NT2/D1 (cell line): ENCODE measurements around the gene TMCC1.
A peak's percentile ranks its signal among the peaks of the same experiment; 100 is the strongest.

ENCODE experiments used
- DNase-seq: peaks from one replicate; pipeline ENCODE4 v3.0.0-alpha.2; 2011; ENCODE audit warnings: low read depth, low spot score
- H3K27me3 ChIP-seq: 2 replicates; pipeline ENCODE4 v1.6.0; 2011; ENCODE audit warnings: mild to moderate bottlenecking; ENCODE audit not compliant: insufficient read length, insufficient read depth
- H3K36me3 ChIP-seq: 2 replicates; pipeline ENCODE4 v1.6.1; 2011; ENCODE audit warnings: mild to moderate bottlenecking, low read length, mixed read lengths; ENCODE audit not compliant: insufficient read depth, insufficient read length
- H3K4me1 ChIP-seq: 2 replicates; pipeline ENCODE4 v1.5.1; 2011; ENCODE audit not compliant: insufficient read depth, insufficient read length
- H3K4me3 ChIP-seq: 2 replicates; pipeline ENCODE4 v1.5.1; 2011; ENCODE audit warnings: low read depth; ENCODE audit not compliant: insufficient read length
- H3K9ac ChIP-seq: 2 replicates; pipeline ENCODE4 v1.6.0; 2011; ENCODE audit warnings: low read depth; ENCODE audit not compliant: insufficient read length
- H3K9me3 ChIP-seq: 2 replicates; pipeline ENCODE4 v1.5.1; 2011; ENCODE audit warnings: mild to moderate bottlenecking, low read length; ENCODE audit not compliant: insufficient read depth
- SUZ12 ChIP-seq: IDR thresholded peaks from 2 replicates; pipeline ENCODE4 v1.6.1; 2011; ENCODE audit not compliant: insufficient read length, insufficient read depth; ENCODE audit errors: extremely low read depth
- YY1 ChIP-seq: IDR thresholded peaks from 2 replicates; pipeline ENCODE4 v1.6.1; 2011; ENCODE audit not compliant: insufficient read length, insufficient read depth
- ZNF274 ChIP-seq: IDR thresholded peaks from 2 replicates; pipeline ENCODE4 v1.6.1; 2011; ENCODE audit warnings: mild to moderate bottlenecking, low read depth, low read length

Gene TMCC1

GRCh38 chr3:129794311-129795185 is 99.0 kb downstream of the TMCC1 start:
- no peaks in the 10 kb centered on the region for H3K36me3 ChIP-seq
- TF ChIP-seq SUZ12 (no peak), YY1 (no peak)
- peak overlapping the region; percentile 2 for H3K4me3 ChIP-seq
- no peaks in the 10 kb centered on the region for H3K27me3 ChIP-seq
- no peaks in the 10 kb centered on the region for H3K9me3 ChIP-seq
- H3K4me1 ChIP-seq = peaks cover 6% of the 10 kb centered on the region
- peak overlapping the region; percentile 69 for H3K9ac ChIP-seq
- DNase-seq = peak; percentile 63

- TF ChIP-seq YY1 (no peak), ZNF274 (no peak), SUZ12 (no peak)
- no peaks in the 10 kb centered on the region for H3K27me3 ChIP-seq
- peaks cover 6% of the 10 kb centered on the region for H3K4me1 ChIP-seq
- DNase-seq = peak; percentile 16
- H3K9me3 ChIP-seq = no peaks in the 10 kb centered on the region
- no peak overlapping the region for H3K4me3 ChIP-seq
- H3K36me3 ChIP-seq = no peaks in the 10 kb centered on the region
- no peak overlapping the region for H3K9ac ChIP-seq
Measured at GRCh38 chr3:129793942-129794310, 99.6 kb downstream of the TMCC1 start.

GRCh38 chr3:129793319-129793718 is 100.2 kb downstream of the TMCC1 start:
- H3K36me3 ChIP-seq = no peaks in the 10 kb centered on the region
- TF ChIP-seq SUZ12 (no peak), YY1 (no peak), ZNF274 (no peak)
- H3K27me3 ChIP-seq = no peaks in the 10 kb centered on the region
- no peak overlapping the region for H3K9ac ChIP-seq
- H3K4me3 ChIP-seq = no peak overlapping the region
- no peaks in the 10 kb centered on the region for H3K9me3 ChIP-seq
- no peak for DNase-seq
- H3K4me1 ChIP-seq = peaks cover 6% of the 10 kb centered on the region

GRCh38 chr3:129783470-129783869 is 110.0 kb downstream of the TMCC1 start:
- Histone ChIP-seq H3K9ac (no peak overlapping the region), H3K9me3 (no peaks in the 10 kb centered on the region), H3K4me1 (no peaks in the 10 kb centered on the region), H3K4me3 (no peak overlapping the region), H3K36me3 (no peaks in the 10 kb centered on the region), H3K27me3 (no peaks in the 10 kb centered on the region)
- TF ChIP-seq SUZ12 = no peak
- no peak for TF ChIP-seq ZNF274
- no peak for TF ChIP-seq YY1
- DNase-seq = no peak

DNA sequence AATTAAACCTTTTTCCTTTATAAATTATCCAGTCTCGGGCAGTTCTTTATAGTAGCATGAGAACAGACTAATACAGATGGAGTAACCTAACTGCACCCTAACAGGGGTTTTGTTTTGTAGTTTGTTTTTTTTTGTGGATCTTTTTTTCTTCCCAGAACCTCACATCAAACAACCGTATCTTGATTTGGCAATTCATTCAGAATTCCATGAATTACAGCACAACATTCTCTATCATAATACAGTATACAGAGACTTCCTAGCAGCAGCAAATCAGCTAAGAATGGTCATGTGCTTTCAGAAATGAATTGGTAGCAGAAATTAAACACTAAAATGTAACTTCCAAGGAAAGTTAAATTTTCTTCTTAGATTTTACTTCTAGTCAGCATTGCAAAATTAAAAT is 114.6 kb downstream of the TMCC1 start:
- TF ChIP-seq YY1 (no peak), SUZ12 (no peak), ZNF274 (no peak)
- Histone ChIP-seq H3K4me3 (no peak overlapping the region), H3K9ac (no peak overlapping the region), H3K36me3 (peaks cover 3% of the 10 kb centered on the region), H3K4me1 (no peaks in the 10 kb centered on the region), H3K27me3 (no peaks in the 10 kb centered on the region), H3K9me3 (no peaks in the 10 kb centered on the region)
- no peak for DNase-seq

GRCh38 chr3:129777806-129778205 is 115.7 kb downstream of the TMCC1 start:
- Histone ChIP-seq H3K27me3 (no peaks in the 10 kb centered on the region), H3K36me3 (peaks cover 3% of the 10 kb centered on the region), H3K9ac (no peak overlapping the region), H3K4me1 (no peaks in the 10 kb centered on the region), H3K4me3 (no peak overlapping the region), H3K9me3 (no peaks in the 10 kb centered on the region)
- TF ChIP-seq SUZ12 (no peak), YY1 (no peak), ZNF274 (no peak)
- DNase-seq = no peak

DNA sequence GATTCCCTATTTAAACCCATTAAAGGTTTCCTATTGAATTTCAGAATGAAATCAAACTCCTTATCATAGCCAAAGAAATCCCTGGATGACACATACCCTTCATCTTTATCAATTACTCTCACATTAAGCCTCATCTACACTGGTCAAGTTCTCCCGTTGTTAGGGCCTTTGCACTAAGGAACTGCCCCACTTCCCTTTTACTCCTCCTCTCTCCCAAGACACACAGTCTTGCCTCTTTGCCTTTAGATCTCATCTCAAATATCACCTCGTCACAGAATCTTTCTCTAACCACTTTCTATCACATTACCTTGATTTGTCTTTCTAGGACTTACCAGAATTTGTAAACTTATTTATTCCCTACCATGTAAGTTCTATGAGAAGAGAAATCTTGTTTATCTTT is 117.6 kb downstream of the TMCC1 start:
- Histone ChIP-seq H3K9me3 (no peaks in the 10 kb centered on the region), H3K9ac (no peak overlapping the region), H3K4me1 (no peaks in the 10 kb centered on the region), H3K4me3 (no peak overlapping the region), H3K27me3 (no peaks in the 10 kb centered on the region), H3K36me3 (peaks cover 3% of the 10 kb centered on the region)
- no peak for TF ChIP-seq ZNF274
- TF ChIP-seq SUZ12 = no peak
- TF ChIP-seq YY1 = no peak
- DNase-seq = no peak
